CD14-positive monocyte (primary cell): ENCODE results near the gene KRT1. TPM values are rescaled to one million over a fixed set of nuclear protein-coding genes. Genes with fewer than 3 reads are reported as not detected.

Experiments
- DNase-seq, 3 donors: peaks; one replicate each; pipeline ENCODE4 v3.0.0-alpha.2; 2011 to 2022
- H2AFZ ChIP-seq: 2 replicates; pipeline ENCODE4 v1.6.0; 2012; ENCODE audit warnings: mild to moderate bottlenecking, low read depth, low read length, inconsistent platforms; ENCODE audit not compliant: insufficient read depth, poor library complexity, severe bottlenecking
- H3K27ac ChIP-seq, 2 donors: 1 replicate in 1 of 2; 2 replicates in 1 of 2; pipeline ENCODE4 v1.5.1; 2012 to 2013; ENCODE audit warnings: low read length in 2 of 2, control low read depth in 1 of 2, inconsistent platforms in 1 of 2, low read depth in 1 of 2, mild to moderate bottlenecking in 1 of 2
- H3K27me3 ChIP-seq, 2 donors: one replicate each; pipeline versions ENCODE4 v1.6.0 to v1.6.1; 2011 to 2013; ENCODE audit warnings: low read length in 2 of 2; ENCODE audit not compliant: control insufficient read depth in 2 of 2, insufficient read depth in 2 of 2
- H3K36me3 ChIP-seq, 2 donors: replicated peaks in 1 of 2; 1 replicate in 1 of 2; 2 replicates in 1 of 2; pipeline versions ENCODE4 v1.5.1 to v1.6.1; 2012 to 2013; ENCODE audit warnings: low read length in 2 of 2, control low read depth in 1 of 2, inconsistent platforms in 1 of 2, mild to moderate bottlenecking in 1 of 2; ENCODE audit not compliant: insufficient read depth in 2 of 2, control insufficient read depth in 1 of 2
- H3K4me1 ChIP-seq, 2 donors: 1 replicate in 1 of 2; 2 replicates in 1 of 2; pipeline versions ENCODE4 v1.5.1 to v1.6.1; 2012 to 2013; ENCODE audit warnings: low read length in 2 of 2, control low read depth in 1 of 2, inconsistent platforms in 1 of 2, mild to moderate bottlenecking in 1 of 2, moderate library complexity in 1 of 2; ENCODE audit not compliant: insufficient read depth in 2 of 2, control insufficient read depth in 1 of 2
- H3K4me2 ChIP-seq: replicated peaks from 2 replicates; pipeline ENCODE3; 2012; ENCODE audit warnings: low read length, moderate library complexity, mild to moderate bottlenecking; ENCODE audit not compliant: poor library complexity, severe bottlenecking; ENCODE audit errors: extremely low read depth
- H3K4me3 ChIP-seq, 3 experiments: fragments of 200-600 bp in 1 of 3; sonication (generic) in 1 of 3; replicated peaks in 1 of 3; 1 replicate in 2 of 3; 2 replicates in 1 of 3; pipeline ENCODE4 v1.5.1; 2011 to 2013; ENCODE audit warnings: low read length in 3 of 3, mild to moderate bottlenecking in 3 of 3, control low read depth in 2 of 3, low read depth in 2 of 3, inconsistent platforms in 1 of 3, moderate library complexity in 1 of 3
- H3K79me2 ChIP-seq: 2 replicates; pipeline ENCODE4 v1.6.0; 2012; ENCODE audit warnings: mild to moderate bottlenecking, control low read depth, inconsistent platforms, low read length, moderate library complexity; ENCODE audit not compliant: insufficient read depth
- H3K9ac ChIP-seq: 2 replicates; pipeline ENCODE4 v1.6.0; 2017; ENCODE audit warnings: low read length, mild to moderate bottlenecking; ENCODE audit not compliant: insufficient read depth, poor library complexity, severe bottlenecking
- H3K9me3 ChIP-seq, 2 donors: replicated peaks in 1 of 2; 1 replicate in 1 of 2; 2 replicates in 1 of 2; pipeline versions ENCODE4 v1.5.1 to v1.6.1; 2012 to 2013; ENCODE audit warnings: low read length in 2 of 2, control low read depth in 1 of 2; ENCODE audit not compliant: control insufficient read depth in 1 of 2, insufficient read depth in 1 of 2
- H4K20me1 ChIP-seq: 2 replicates; pipeline ENCODE4 v1.6.0; 2012; ENCODE audit warnings: mild to moderate bottlenecking, low read length, control low read depth, moderate library complexity; ENCODE audit not compliant: insufficient read depth
- H3K27ac Mint-ChIP-seq, 7 donors: one replicate each; pipeline ENCODE4 v1.8.0; 2020; ENCODE audit warnings: mild to moderate bottlenecking in 7 of 7, mixed read lengths in 7 of 7, moderate library complexity in 6 of 7, inconsistent platforms in 2 of 7
- H3K27me3 Mint-ChIP-seq, 3 donors: one replicate each; pipeline ENCODE4 v1.8.0; 2021 to 2022; ENCODE audit warnings: low read depth in 3 of 3, mild to moderate bottlenecking in 3 of 3, mixed read lengths in 3 of 3, moderate library complexity in 3 of 3, inconsistent platforms in 1 of 3
- H3K36me3 Mint-ChIP-seq, 2 donors: one replicate each; pipeline ENCODE4 v1.8.0; 2020; ENCODE audit warnings: mixed read lengths in 2 of 2, inconsistent platforms in 1 of 2, mild to moderate bottlenecking in 1 of 2
- H3K4me1 Mint-ChIP-seq: one replicate; pipeline ENCODE4 v1.8.0; 2020; ENCODE audit warnings: mild to moderate bottlenecking, mixed read lengths
- H3K4me3 Mint-ChIP-seq, 2 donors: one replicate each; pipeline ENCODE4 v1.8.0; 2020; ENCODE audit warnings: mild to moderate bottlenecking in 2 of 2, mixed read lengths in 2 of 2, moderate library complexity in 1 of 2
- H3K9me3 Mint-ChIP-seq, 7 donors: one replicate each; pipeline ENCODE4 v1.8.0; 2020 to 2022; ENCODE audit warnings: mixed read lengths in 7 of 7, mild to moderate bottlenecking in 6 of 7, moderate library complexity in 6 of 7, inconsistent platforms in 2 of 7
- WGBS: methylation state at CpG from one replicate; pipeline ENCODE4 v1.1.5; 2013; ENCODE audit warnings: missing lambda C conversion rate; ENCODE audit not compliant: insufficient coverage; 5-methylcytosine and 5-hydroxymethylcytosine counted together
- intact Hi-C, 2 donors: fragments of 100-400 bp; cut with micrococcal nuclease; formaldehyde crosslinking; loops; one replicate each; pipeline versions ENCODE4 v1.15.0 to v1.15.1; 2023
- polyA plus RNA-seq, 3 donors: library from polyadenylated mRNA; depleted of rRNA in 1 of 3; unstranded in 2 of 3; stranded (reverse) in 1 of 3; fragments of 300-500 nt in 2 of 3; fragments of >200 nt in 1 of 3; fragmentation: Illumina TruSeq in 2 of 3; gene quantifications; 1 replicate in 2 of 3; 2 replicates in 1 of 3; pipeline ENCODE4 v1.2.3, GENCODE V29; 2012 to 2021
- TF ChIP-seq, protein P1 (sequence below): fragments of 200-600 bp; IDR thresholded peaks from one replicate; pipeline ENCODE4 v1.8.0; 2022; ENCODE audit warnings: antibody characterized with exemption, mild to moderate bottlenecking

Gene KRT1
- polyA plus RNA-seq, 3 donors, result not detected

DNA sequence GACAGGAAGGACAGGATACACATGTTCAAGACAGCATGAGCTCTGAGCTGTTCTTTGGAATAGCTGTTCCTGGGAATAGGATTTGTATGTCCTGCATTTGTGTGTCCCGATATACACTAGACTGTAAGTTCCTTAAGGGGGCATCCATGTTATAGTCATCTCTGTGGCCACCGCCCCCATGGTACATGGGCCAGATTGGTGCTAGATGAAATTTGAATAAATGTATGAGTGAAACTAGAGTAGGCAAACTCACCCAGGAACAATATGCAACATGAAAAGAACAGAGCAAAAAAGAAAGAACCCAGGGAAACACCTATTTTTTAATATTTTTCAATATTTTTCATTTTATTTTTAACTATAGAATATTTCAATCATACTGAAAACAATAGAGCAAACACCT is 48.2 kb upstream of the KRT1 start:
- H3K27ac Mint-ChIP-seq, result no peak overlapping the region
- Histone ChIP-seq H3K4me3 (no peak overlapping the region), H3K9ac (no peak overlapping the region), H3K4me2 (no peak overlapping the region), H3K36me3 (no peaks in the 10 kb centered on the region), H3K79me2 (no peaks in the 10 kb centered on the region), H3K27me3 (peaks cover 0 to 3% of the 10 kb centered on the region in 2 donors), H3K27ac (no peak overlapping the region), H2AFZ (no peak overlapping the region), H4K20me1 (no peaks in the 10 kb centered on the region), H3K4me1 (no peaks in the 10 kb centered on the region), H3K9me3 (no peaks in the 10 kb centered on the region)
- DNase-seq, result no peak
- no peak overlapping the region for H3K4me3 Mint-ChIP-seq
- H3K9me3 Mint-ChIP-seq, result peaks cover 0 to 2% (median 0%) of the 10 kb centered on the region in 7 donors
- H3K4me1 Mint-ChIP-seq, result no peaks in the 10 kb centered on the region
- WGBS, result no CpG with 5 or more reads among the region's 2 CpGs
- H3K36me3 Mint-ChIP-seq, result no peaks in the 10 kb centered on the region
- TF ChIP-seq, protein P1, sequence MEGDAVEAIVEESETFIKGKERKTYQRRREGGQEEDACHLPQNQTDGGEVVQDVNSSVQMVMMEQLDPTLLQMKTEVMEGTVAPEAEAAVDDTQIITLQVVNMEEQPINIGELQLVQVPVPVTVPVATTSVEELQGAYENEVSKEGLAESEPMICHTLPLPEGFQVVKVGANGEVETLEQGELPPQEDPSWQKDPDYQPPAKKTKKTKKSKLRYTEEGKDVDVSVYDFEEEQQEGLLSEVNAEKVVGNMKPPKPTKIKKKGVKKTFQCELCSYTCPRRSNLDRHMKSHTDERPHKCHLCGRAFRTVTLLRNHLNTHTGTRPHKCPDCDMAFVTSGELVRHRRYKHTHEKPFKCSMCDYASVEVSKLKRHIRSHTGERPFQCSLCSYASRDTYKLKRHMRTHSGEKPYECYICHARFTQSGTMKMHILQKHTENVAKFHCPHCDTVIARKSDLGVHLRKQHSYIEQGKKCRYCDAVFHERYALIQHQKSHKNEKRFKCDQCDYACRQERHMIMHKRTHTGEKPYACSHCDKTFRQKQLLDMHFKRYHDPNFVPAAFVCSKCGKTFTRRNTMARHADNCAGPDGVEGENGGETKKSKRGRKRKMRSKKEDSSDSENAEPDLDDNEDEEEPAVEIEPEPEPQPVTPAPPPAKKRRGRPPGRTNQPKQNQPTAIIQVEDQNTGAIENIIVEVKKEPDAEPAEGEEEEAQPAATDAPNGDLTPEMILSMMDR, result no peak
- intact Hi-C loops, result no loop called here
- peaks cover 1 to 7% (median 4%) of the 10 kb centered on the region in 3 donors for H3K27me3 Mint-ChIP-seq

DNA sequence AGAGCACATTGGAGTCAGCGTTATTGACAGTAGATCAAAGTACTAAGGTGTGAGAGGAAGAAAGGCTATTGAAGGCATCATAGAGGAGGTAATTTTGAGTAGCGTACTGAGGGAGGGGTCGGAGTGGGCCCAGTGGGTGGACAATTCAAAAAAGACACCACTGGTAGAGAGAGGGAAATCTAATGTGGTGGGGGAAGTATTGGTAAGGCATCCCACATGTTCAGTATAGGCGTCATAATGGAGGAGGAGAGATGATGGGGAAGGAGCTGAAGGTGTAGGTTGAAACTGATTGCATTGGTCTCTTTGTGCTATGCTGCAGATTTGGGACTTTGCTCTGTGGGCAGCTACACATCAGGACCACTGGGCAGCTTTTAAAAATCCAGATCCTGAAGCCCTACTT is 46.8 kb upstream of the KRT1 start:
- TF ChIP-seq, protein P1, result no peak
- peaks cover 4% of the 10 kb centered on the region for H3K4me1 Mint-ChIP-seq
- intact Hi-C loops, result no loop called here
- Histone ChIP-seq H3K4me1 (no peaks in the 10 kb centered on the region), H3K27me3 (peaks cover 0 to 3% of the 10 kb centered on the region in 2 donors), H3K27ac (no peak overlapping the region), H3K9me3 (no peaks in the 10 kb centered on the region), H3K36me3 (no peaks in the 10 kb centered on the region), H2AFZ (no peak overlapping the region), H4K20me1 (no peaks in the 10 kb centered on the region), H3K79me2 (no peaks in the 10 kb centered on the region), H3K4me3 (no peak overlapping the region), H3K4me2 (no peak overlapping the region), H3K9ac (no peak overlapping the region)
- 84% methylated on average over 4 of the region's 4 CpGs for WGBS
- no peak overlapping the region for H3K27ac Mint-ChIP-seq
- H3K4me3 Mint-ChIP-seq, result no peak overlapping the region
- peaks cover 0 to 2% (median 0%) of the 10 kb centered on the region in 7 donors for H3K9me3 Mint-ChIP-seq
- H3K36me3 Mint-ChIP-seq, result no peaks in the 10 kb centered on the region
- no peak for DNase-seq
- peaks cover 3 to 7% (median 6%) of the 10 kb centered on the region in 3 donors for H3K27me3 Mint-ChIP-seq
